SIG-M5 treated with dmso at 0.1 percent for 504 hours (cell line): ENCODE measurements around the gene MMP7.

Source experiments
- DNase-seq: peaks from one replicate; lab custom pipeline; 2025; ENCODE audit not compliant: unreplicated experiment; lab: John Stamatoyannopoulos, UW

The MMP7 gene

DNA sequence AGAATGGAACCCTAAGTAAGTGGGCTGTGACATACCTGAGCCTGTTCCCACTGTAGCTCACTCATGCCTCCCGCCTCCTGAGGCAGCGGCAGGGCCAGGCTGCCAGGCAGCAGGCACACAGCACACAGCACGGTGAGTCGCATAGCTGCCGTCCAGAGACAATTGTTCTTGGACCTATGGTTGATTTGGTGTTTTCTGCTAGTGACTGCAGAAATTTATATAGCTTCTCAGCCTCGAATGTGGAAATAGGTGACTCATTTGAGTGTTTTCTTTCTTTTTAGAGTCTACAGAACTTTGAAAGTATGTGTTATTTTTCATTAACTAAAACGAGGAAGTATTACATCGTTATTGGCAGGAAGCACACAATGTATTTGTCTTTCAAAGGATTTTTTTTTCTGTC lies at the start of gene MMP7:
Gene MMP7, minus strand, starts transcription at position 190 of the 400 bp plus-strand sequence. Its CDS starts 47 bp downstream, at position 143.
- no peak for DNase-seq

- no peak for DNase-seq
Observed at GRCh38 chr11:102577723-102578122, 47.2 kb upstream of the MMP7 start.

DNA sequence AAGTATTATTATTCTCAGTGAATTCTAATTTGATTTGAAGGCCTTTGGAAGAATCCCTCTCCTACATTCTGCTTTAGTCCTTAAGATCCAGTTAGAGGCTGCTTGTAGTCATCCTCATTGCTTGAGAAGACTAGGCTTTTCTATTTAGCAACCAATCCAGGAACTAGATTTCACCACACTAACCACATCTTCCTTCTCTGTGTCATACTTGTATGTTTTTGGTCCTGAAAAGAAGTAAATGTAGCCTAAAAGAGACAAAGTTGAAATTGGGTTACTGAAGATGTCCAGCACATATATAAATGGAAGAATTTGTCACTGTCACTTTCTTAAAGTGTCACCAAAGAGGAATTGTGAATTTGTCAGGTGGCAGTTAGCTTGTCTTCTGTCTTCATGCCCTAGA lies 46.6 kb upstream of the MMP7 start:
- DNase-seq, result peak; percentile 88

DNA sequence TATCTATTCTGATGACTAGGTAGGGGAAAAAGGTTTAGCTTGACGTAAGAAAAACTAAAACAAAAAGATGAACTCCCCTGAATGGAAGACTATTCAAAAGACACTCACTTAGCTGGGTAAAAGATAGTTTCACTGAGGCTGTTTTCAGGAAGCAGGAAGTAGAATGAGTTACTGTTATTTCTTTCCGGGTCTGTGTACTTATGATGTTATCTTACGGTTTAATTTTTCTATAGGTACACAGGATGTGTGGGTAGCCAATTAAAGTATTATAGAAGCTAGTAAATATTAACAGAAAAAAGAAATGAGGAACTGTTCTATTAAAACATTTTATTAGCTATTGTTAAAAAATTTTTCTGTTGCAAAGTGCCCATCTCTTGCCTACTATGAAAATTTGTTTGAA lies 45.8 kb upstream of the MMP7 start:
- no peak for DNase-seq

DNA sequence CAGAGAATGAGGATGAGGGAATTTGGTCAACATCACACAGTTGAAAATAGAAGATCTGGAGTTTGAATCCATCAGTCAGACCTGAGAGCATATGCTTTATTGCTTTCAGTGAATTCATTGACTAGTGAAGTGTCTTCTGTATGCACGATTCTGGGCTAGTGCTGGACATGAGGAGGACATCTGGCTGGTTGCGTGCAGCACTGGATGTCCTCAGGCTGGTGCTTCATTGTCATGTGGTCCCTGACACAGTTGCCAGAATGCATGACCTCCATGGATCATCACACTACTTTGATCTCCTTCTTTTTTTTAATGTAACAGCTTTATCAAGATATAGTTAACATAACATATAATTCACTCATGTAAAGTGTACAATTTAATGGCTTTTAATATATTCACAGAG lies 44.5 kb upstream of the MMP7 start:
- no peak for DNase-seq

DNA sequence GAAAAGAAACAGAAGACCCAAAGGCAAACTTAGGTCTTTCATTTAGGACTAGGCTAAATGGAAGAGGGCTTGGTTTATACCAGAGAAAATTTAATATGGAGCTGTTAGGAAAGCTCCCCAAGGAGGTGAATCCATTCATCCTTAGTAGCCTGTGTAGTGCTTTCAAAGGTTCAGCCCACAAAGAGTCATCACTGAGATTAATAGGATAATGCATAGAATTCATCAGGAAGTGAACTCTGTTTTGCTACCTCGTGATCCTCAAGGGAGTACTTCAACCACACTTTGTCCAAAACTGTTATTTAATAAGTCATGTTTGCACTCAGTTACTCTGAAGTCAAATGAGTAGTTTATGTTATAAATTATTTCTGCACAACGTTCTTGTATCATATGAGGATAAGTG lies 43.3 kb upstream of the MMP7 start:
- DNase-seq, result no peak

DNA sequence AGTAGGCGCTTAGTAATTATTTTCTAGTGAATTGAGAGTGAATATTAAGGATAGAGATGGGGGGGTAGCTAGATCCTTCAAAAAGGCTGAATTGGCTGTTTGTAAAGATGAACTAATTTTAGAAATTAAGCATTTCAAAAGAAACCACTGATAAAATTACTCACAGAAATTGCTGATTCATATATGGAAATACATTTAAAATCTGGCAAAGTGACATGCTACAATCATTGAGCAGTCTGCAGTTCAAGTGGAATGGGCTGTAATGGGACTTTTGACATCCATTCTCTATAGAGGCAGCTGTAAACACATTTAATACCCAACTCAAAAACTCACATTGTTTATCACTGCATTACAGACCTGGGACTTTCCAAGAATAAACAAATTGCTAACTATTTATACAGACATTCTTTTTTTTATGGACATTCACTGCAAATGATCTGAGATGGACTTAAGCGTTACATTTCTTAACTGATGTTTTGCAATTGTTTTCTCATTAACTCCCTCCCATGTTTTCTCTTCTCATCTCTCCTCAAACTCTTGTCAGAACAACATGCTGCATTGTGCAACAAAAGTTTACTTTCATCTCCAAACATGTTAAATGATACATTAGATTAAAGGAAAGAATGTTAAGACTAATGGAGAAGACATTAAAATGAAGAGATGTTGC lies 42.1 kb upstream of the MMP7 start:
- DNase-seq, result no peak

- DNase-seq, result no peak
Observed at GRCh38 chr11:102568851-102569250, 38.3 kb upstream of the MMP7 start.

GRCh38 chr11:102566112-102566511 lies 35.6 kb upstream of the MMP7 start:
- DNase-seq, result no peak

DNA sequence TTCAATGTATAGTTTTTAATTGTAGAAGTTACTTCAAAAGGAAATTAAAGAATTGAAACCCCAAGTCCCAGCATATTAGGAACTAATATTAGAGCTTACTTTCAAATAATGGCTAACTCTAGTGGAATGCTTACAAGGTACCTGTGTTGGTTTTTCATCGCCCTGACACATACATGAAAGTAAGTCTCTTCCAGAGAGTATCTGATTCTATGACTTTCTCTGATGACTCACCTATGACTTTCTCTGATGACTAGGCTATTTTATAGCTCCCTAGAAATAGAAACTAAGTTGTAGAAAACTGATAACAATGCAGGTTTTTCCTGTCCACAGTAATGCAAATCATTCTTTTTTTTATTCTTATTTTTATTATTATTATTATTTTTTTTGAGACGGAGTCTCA lies 33.6 kb upstream of the MMP7 start:
- DNase-seq, result peak; percentile 52

DNA sequence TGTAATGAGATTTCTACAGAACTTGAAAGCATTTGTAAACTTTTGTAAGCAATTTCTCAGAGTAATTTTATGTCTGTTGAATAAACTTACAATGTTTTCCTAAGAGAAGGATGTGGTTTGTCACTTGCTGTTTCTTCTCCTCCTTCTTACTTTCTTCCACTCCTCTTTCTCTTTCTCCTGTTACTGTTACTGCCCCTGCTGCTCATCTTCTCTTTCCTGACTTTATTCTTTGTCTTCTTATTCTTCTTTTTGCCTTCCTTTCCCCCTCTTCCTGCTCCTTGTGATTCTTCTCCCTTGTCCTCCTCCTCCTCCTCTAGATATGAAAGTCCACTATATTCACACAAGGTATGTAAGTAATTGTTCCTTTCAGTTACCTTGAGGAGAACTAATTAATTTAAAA lies 31.1 kb upstream of the MMP7 start:
- DNase-seq, result no peak

GRCh38 chr11:102560555-102561011 lies 30.0 kb upstream of the MMP7 start:
- DNase-seq, result peak; percentile 81

- peak; percentile 7 for DNase-seq
Observed at GRCh38 chr11:102559839-102560238, 29.3 kb upstream of the MMP7 start.

DNA sequence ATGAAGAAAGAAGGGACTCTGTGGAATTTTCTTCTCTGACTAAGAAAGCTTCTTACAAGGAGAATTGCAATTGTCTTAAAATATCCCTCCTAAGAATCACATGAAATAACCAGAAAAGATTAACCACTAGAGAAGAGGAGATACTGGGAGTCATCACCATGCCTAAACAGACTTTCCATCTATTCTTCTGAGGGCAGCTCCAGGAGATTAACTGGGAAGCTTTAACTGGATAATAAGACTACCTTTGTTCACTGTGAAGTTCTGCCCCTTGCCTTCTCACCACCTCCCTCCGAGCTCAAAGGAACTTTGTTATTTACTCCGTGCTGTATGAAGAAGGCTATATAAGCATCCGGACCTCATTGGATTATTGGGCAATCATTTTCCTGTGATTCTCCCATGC lies 24.5 kb upstream of the MMP7 start:
- no peak for DNase-seq

DNA sequence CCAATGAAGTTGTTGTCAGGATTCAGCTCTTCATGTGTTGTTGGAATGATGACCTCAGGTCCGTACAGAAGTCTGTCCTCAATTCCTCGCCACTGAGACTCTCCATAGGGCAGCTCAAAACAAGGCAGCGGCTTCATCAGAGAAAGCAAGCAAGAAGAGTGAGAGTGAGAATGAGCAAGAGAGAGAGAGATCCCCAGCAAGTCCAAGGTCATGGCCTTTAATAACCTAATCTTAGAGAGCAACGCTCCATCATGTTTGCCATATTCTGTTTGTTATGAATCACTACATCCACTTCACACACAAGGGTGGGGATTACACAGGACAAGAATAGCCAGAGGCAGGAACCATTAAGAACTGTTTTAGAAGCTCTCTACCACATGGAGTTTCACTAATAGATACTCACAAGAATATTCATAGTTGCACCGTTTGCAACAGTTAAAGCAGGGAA lies 23.3 kb upstream of the MMP7 start:
- DNase-seq, result no peak

GRCh38 chr11:102552447-102553194 lies 22.1 kb upstream of the MMP7 start:
- DNase-seq, result no peak

- no peak for DNase-seq
Observed at GRCh38 chr11:102552020-102552419, 21.5 kb upstream of the MMP7 start.

GRCh38 chr11:102551169-102551781 lies 20.7 kb upstream of the MMP7 start:
- no peak for DNase-seq

GRCh38 chr11:102546923-102547471 lies 16.4 kb upstream of the MMP7 start:
- DNase-seq, result peak; percentile 70

GRCh38 chr11:102546427-102546826 lies 15.9 kb upstream of the MMP7 start:
- no peak for DNase-seq

DNA sequence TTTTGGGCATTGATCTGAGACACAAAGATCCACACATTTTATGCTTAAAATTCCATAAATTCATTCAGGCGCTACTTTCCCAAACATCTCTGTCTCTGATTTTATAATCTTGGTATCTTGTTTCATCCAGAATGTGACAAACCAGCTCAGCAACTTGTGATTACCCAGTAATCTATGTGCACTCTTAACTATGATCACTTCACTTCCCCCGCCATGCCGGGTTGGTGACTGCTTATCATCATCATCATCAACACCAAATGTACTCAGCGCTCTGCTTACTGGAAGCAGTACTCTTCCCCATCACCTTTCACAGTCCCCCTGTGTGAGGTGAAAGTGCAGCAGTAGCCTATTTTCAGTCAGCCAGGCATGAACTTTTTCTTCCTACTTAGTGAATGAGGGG lies 15.2 kb upstream of the MMP7 start:
- DNase-seq, result no peak

DNA sequence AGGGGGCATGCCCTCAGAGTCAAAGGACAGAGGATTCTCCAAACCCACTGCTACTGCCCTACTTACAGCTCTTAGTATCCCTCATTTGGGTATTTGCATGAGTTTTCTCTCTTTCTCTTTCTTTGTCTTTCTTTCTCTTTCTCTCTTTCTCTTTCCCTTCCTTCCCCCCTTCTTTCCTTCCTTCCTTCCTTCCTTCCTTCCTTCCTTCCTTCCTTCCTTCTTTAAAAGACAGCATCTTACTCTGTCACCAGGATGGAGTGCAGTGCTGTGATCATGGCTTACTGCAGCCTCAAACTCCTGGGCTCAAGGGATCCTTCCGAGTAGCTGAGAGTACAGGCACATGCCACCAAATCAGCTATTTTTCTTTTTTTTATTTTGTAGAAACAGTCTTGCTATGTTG lies 14.0 kb upstream of the MMP7 start:
- DNase-seq, result no peak
